ENCODE results near the gene ANKRD42.

ANKRD42 gene

DNA sequence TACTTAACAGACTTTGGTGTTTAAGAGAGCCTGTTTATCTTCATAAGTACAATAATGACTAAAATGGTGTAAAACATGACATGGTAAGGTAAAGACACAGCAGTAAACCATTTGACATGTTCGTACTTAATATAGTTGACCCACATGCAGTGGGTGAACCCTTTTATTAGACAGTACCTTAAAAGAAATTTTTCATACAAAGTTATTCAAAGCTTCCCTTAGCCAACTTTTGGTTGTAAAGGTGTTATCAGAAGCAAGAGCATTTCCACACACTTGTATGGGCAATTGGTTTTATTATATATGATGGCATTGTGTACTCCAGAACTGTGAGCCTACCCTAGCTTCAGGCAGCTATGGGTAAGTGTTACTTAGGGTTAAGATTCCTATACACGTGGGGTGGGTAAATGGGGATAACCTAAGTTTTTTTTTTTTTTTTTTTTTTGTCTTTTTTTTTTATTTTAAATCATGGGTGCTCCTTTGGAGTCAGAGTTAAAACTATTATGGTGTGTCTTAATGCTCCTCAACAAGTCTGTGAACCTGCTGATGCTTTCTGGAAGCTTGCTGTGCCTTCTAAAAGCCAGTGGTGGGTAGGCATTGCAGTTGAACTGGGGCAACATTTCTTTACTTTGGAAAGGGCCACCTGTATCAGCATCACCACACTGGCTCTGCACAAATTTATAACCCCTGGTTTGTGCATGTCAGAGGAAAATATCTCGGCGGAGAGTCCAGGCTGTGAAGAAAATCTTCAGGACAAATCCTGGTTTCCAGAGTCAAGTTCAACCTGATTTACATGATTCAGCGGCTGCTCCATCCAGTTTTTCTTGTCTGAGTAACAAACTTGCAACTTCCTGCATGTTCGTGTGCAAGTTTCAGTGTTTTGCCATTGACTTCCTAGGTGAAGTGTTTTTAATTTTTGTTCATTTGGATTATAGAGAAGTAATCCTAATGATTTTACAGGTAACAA is 33.3 kb upstream of the ANKRD42 start:
- Histone ChIP-seq H3K36me3 (replicated peaks) (peaks cover 47% of the 10 kb centered on the region), H3K4me1 (peaks cover 20% of the 10 kb centered on the region), H3K27me3 (ENCODE audit: low read depth) (no peaks in the 10 kb centered on the region), H3K4me3 (peak overlapping the region; percentile 95), H3K9me3 (no peaks in the 10 kb centered on the region)
- in situ Hi-C loops (cut with MboI; ENCODE audit: low sequenced_read_pairs) = loop anchor here (10.0 kb wide), 1 partner anchor 255 kb away; the partner anchor contains the start of genes DDIAS and PRCP
- no peak for DNase-seq (ENCODE audit: low spot score in 2 of 2)

DNA sequence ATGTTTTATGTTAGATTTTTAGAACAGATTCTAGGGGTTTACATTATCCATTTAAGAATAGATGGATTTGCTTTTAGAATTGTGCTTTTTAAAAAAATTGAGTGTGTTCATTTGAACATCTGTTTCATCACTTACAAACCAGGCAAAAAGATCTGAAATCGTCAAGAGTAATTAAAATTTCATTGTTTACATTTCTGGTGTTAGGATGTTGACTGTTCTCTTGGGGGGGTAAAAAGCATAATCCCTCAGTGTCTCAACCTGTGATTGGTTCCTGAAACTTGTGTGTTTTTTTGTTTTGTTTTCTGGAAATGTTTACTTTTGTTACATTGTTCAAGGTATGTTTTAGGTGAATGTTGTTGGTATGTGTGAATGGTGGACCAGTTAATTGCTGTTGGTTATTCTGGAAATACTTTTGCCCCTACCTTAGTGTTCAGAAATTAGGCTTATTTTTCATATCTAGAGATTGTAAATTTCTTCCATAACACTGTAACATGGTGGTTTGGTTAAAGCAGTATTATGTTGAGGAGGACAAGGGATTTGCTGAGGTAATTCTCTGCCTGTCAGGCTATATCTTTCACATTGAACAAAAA is 31.8 kb upstream of the ANKRD42 start:
- peaks cover 62% of the 10 kb centered on the region for H3K36me3 ChIP-seq (replicated peaks)
- H3K4me3 ChIP-seq = no peak overlapping the region
- in situ Hi-C loops (cut with MboI; ENCODE audit: low sequenced_read_pairs) = no loop called here

DNA sequence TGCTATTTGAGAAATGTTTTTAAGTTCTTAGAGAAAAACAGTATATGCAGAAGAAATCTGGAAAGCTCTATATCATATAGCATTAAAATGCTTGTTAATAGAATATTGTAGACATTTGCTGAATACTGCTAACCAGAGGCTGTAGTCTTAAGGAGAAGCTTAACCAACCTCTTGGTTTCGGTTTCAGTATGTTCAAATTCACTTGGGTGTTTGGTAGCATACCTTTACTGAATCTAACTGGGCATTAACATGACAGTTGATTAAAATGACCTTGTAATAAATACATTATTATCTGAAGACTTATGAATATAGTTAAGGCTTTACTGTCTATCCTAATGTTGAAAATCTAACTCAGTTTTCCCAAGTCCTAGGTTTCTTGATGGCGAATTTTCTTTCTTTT is 31.1 kb upstream of the ANKRD42 start:
- in situ Hi-C loops (cut with MboI; ENCODE audit: low sequenced_read_pairs) = no loop called here
- Histone ChIP-seq H3K36me3 (replicated peaks) (peaks cover 67% of the 10 kb centered on the region), H3K4me1 (peaks cover 20% of the 10 kb centered on the region), H3K9me3 (no peaks in the 10 kb centered on the region), H3K27me3 (ENCODE audit: low read depth) (no peaks in the 10 kb centered on the region), H3K4me3 (no peak overlapping the region)
- DNase-seq (ENCODE audit: low spot score in 2 of 2) = no peak

More for the DNA sequence above, 31.8 kb upstream of the ANKRD42 start:
- peaks cover 20% of the 10 kb centered on the region for H3K4me1 ChIP-seq
- no peak for DNase-seq (ENCODE audit: low spot score in 2 of 2)
- no peaks in the 10 kb centered on the region for H3K9me3 ChIP-seq
- H3K27me3 ChIP-seq (ENCODE audit: low read depth) = no peaks in the 10 kb centered on the region

DNA sequence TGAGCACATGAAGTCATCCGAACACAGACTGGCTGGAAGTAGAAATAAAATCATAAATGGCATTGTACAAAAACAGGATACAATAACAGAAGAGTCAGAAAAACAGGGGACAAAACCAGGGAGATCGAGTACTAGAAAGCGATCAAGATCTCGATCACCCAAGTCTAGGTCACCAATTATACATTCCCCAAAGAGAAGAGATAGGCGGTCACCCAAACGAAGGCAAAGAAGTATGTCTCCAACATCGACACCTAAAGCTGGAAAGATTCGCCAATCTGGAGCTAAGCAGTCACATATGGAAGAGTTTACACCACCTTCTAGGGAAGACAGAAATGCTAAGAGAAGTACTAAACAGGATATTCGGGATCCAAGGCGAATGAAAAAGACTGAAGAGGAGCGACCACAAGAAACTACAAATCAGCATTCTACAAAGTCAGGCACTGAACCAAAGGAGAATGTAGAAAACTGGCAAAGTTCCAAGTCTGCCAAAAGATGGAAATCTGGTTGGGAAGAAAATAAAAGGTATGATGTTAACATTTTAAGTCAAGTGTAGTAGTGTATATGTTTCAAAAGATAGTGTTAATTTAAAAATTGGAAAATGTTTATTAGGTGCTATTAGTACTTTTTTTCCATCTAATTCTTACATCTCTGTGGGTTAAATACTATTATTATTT is 27.2 kb upstream of the ANKRD42 start:
- Histone ChIP-seq H3K9me3 (no peaks in the 10 kb centered on the region), H3K4me1 (peaks cover 15% of the 10 kb centered on the region), H3K27me3 (ENCODE audit: low read depth) (no peaks in the 10 kb centered on the region), H3K4me3 (no peak overlapping the region), H3K36me3 (replicated peaks) (peaks cover 82% of the 10 kb centered on the region)
- in situ Hi-C loops (cut with MboI; ENCODE audit: low sequenced_read_pairs) = no loop called here
- DNase-seq (ENCODE audit: low spot score in 2 of 2) = no peak

DNA sequence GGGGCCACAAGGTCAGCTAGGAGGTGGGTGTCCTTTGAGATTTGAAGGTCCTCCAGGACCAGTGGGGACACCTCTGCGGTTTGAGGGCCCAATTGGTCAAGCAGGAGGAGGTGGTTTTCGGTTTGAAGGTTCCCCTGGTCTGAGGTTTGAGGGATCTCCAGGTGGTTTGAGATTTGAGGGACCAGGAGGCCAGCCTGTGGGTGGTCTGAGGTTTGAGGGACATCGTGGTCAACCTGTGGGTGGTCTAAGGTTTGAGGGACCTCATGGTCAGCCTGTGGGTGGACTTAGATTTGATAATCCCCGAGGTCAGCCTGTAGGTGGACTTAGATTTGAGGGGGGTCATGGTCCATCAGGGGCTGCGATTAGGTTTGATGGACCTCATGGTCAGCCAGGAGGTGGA is 24.8 kb upstream of the ANKRD42 start:
- no peak for DNase-seq (ENCODE audit: low spot score in 2 of 2)
- H3K9me3 ChIP-seq = no peaks in the 10 kb centered on the region
- H3K27me3 ChIP-seq (ENCODE audit: low read depth) = no peaks in the 10 kb centered on the region
- in situ Hi-C loops (cut with MboI; ENCODE audit: low sequenced_read_pairs) = no loop called here
- H3K4me1 ChIP-seq = peaks cover 7% of the 10 kb centered on the region
- H3K4me3 ChIP-seq = no peak overlapping the region
- peaks cover 85% of the 10 kb centered on the region for H3K36me3 ChIP-seq (replicated peaks)

DNA sequence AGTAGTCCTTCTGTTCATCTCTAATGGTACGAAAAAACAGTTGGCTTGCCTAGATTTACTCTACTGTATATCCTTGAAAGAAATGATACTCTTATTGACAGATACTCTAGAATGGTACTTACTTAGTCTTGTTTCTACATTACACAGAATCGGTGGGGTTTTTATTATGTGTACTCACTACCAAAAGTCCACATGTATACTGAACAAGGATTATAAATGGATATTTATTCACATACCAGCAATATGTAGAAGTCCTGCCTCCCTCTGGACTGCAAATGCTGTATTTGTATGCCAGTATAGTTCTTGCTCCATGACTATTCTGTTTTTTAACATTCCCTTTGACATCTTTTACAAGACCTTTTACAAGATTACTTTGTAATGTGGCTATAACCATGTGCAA is 22.6 kb upstream of the ANKRD42 start:
- peaks cover 82% of the 10 kb centered on the region for H3K36me3 ChIP-seq (replicated peaks)
- DNase-seq (ENCODE audit: low spot score in 2 of 2) = no peak
- no peaks in the 10 kb centered on the region for H3K9me3 ChIP-seq
- H3K4me3 ChIP-seq = no peak overlapping the region
- H3K4me1 ChIP-seq = peaks cover 7% of the 10 kb centered on the region
- no peaks in the 10 kb centered on the region for H3K27me3 ChIP-seq (ENCODE audit: low read depth)
- in situ Hi-C loops (cut with MboI; ENCODE audit: low sequenced_read_pairs) = no loop called here

DNA sequence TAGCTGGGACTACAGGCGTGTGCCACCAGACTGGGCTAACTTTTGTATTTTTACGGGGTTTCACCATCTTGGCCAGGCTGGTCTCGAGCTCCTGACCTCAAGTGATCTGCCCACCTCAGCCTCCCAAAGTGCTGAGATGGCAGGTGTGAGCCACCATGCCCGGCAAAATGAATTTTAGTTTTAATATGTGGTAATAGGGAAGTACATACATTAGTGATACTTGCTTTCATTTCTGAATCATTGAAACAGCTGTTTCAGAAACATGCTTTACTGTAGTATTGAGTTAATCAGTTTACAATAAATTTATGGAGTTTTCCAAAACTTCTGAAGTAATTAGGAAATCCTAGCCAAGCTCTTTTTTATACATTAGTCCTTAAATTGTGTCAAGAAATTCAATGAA is 21.0 kb upstream of the ANKRD42 start:
- in situ Hi-C loops (cut with MboI; ENCODE audit: low sequenced_read_pairs) = no loop called here
- Histone ChIP-seq H3K27me3 (ENCODE audit: low read depth) (no peaks in the 10 kb centered on the region), H3K4me1 (peaks cover 7% of the 10 kb centered on the region), H3K36me3 (replicated peaks) (peaks cover 73% of the 10 kb centered on the region), H3K4me3 (no peak overlapping the region), H3K9me3 (no peaks in the 10 kb centered on the region)
- no peak for DNase-seq (ENCODE audit: low spot score in 2 of 2)

DNA sequence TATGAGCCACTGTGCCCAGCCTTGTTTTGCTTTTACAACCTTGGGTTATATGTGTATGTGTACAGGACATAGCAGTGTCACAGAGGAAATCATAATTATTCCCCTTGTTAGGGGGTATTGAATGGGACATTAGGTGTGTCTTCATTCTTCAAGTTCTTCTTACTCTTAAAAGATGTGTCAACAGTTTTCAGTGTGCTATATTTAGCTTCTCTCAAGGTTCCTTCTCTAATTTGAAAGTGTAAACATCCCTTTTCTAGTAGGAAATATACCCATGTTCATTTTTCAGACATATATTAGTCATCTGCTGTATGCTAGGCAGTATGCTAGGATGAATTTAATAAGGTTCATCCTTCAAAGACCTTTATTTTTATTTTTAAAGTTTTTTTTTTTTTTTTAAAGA is 19.5 kb upstream of the ANKRD42 start:
- in situ Hi-C loops (cut with MboI; ENCODE audit: low sequenced_read_pairs) = no loop called here
- Histone ChIP-seq H3K4me1 (peaks cover 7% of the 10 kb centered on the region), H3K36me3 (replicated peaks) (peaks cover 73% of the 10 kb centered on the region), H3K9me3 (no peaks in the 10 kb centered on the region), H3K27me3 (ENCODE audit: low read depth) (no peaks in the 10 kb centered on the region), H3K4me3 (no peak overlapping the region)
- DNase-seq (ENCODE audit: low spot score in 2 of 2) = no peak

DNA sequence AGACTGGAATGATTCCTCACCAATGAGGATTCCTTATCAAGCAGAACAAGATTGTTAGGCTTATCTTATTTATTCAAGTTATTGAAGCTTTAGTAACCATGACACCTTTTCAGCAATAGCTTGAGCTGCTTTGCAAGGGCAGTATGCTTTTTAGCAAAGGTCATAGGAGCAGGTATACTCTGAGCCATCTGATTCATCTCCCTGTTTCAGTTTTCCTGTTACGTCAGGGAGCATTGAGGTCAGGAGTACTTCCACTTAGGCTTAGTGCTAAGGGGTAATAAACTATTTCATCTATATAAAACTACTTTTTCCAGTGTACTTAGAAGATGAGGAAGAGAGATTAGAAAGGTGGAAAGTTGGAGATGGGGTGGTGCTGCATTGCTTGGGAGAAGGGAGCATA is 17.7 kb upstream of the ANKRD42 start:
- H3K27me3 ChIP-seq (ENCODE audit: low read depth) = no peaks in the 10 kb centered on the region

DNA sequence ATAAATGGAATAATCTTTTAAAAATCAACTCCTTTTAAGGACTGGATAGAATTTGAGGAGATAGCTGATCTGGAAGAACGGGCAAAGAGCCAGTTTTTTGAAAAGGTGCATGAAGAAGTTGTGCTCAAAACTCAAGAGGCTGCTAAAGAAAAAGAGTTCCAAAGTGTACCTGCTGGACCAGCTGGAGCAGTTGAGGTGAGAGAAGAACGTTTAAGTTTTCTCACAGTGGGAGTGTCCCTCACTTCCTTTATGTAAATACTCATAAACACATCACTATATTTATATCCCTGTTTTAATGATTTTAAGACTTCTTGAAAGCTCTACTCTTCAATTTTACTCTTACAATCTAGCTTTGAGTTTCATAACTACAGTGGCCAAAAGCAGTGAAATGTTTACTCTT is 11.7 kb upstream of the ANKRD42 start:
- H3K4me1 ChIP-seq = 0 out of 2 replicates have a peak, but pooled peaks cover 4% of the 10 kb centered on the region
- in situ Hi-C loops (cut with MboI; ENCODE audit: low sequenced_read_pairs) = no loop called here
- no peak overlapping the region for H3K4me3 ChIP-seq
- DNase-seq (ENCODE audit: low spot score in 2 of 2) = no peak
- H3K27me3 ChIP-seq (ENCODE audit: low read depth) = no peaks in the 10 kb centered on the region
- H3K9me3 ChIP-seq = no peaks in the 10 kb centered on the region
- peaks cover 82% of the 10 kb centered on the region for H3K36me3 ChIP-seq (replicated peaks)

More for the DNA sequence above, 17.7 kb upstream of the ANKRD42 start:
- Histone ChIP-seq H3K9me3 (no peaks in the 10 kb centered on the region), H3K4me3 (no peak overlapping the region), H3K4me1 (peaks cover 4% of the 10 kb centered on the region; the same call in 1 of the 2 replicates), H3K36me3 (replicated peaks) (peaks cover 67% of the 10 kb centered on the region)
- no peak for DNase-seq (ENCODE audit: low spot score in 2 of 2)
- in situ Hi-C loops (cut with MboI; ENCODE audit: low sequenced_read_pairs) = no loop called here

DNA sequence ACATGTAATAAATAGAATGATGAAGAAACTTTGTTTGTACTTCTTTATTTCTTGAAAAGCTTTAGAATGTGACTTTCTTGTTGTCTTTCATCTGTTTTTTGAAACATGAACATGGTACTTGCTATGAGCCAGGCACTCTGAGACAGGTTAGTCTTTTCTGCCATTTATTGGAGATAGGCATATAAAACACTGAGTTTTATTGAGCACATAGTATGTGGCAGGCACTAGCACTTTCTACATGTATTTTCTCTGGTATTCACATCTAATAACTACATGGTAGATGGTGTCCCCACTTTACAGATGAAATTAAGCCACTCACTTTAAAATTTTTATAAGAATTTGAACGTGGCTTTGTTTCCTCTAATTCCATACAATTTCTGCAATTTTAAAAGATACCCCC is 7.7 kb upstream of the ANKRD42 start:
- H3K4me1 ChIP-seq = 0 out of 2 replicates have a peak, but pooled peaks cover 4% of the 10 kb centered on the region
- H3K36me3 ChIP-seq (replicated peaks) = peaks cover 69% of the 10 kb centered on the region
- no peaks in the 10 kb centered on the region for H3K27me3 ChIP-seq (ENCODE audit: low read depth)
- DNase-seq (ENCODE audit: low spot score in 2 of 2) = no peak
- no peaks in the 10 kb centered on the region for H3K9me3 ChIP-seq
- in situ Hi-C loops (cut with MboI; ENCODE audit: low sequenced_read_pairs) = no loop called here
- H3K4me3 ChIP-seq = no peak overlapping the region

DNA sequence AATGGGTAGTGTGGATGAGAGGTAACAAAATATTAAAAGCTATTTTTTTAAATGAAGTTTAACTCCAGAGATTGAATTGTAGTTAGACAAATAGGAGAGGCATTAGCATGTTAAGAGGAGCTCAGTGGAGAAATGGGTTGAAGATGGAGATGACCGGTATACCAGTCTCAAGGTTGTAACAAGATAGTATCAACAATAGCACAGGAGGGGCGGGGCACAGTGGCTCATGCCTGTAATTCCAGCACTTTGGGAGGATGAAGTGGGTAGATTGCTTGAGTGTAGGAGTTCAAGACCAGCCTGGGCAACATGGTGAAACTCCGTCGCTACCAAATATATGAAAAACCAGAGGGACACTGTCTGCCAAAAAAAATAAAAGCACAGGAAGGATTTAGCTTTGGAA is 6.0 kb upstream of the ANKRD42 start:
- Histone ChIP-seq H3K9me3 (no peaks in the 10 kb centered on the region), H3K4me3 (no peak overlapping the region), H3K36me3 (replicated peaks) (peaks cover 68% of the 10 kb centered on the region), H3K4me1 (peaks cover 12% of the 10 kb centered on the region; the same call in 1 of the 2 replicates), H3K27me3 (ENCODE audit: low read depth) (no peaks in the 10 kb centered on the region)
- no peak for DNase-seq (ENCODE audit: low spot score in 2 of 2)
- in situ Hi-C loops (cut with MboI; ENCODE audit: low sequenced_read_pairs) = no loop called here

DNA sequence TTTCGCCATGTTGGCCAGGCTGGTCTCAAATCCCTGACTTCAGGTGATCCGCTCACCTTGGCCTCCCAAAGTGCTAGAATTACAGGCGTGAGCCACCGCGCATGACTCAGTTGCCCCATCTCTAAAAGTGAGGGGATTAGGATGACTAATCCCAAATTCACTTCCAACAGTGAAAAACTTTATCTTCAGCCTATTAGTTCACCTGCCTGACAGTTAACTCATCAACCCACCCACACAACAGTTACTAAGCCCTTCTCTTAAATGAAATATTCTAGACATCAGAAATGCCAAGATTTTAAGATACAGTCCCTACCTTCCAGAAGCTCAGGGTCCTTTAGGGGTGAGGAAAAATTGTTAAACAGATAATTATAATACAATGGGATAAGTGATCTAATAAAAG is 2.0 kb upstream of the ANKRD42 start:
- Histone ChIP-seq H3K9me3 (no peaks in the 10 kb centered on the region), H3K36me3 (replicated peaks) (peaks cover 29% of the 10 kb centered on the region), H3K4me1 (peaks cover 15% of the 10 kb centered on the region), H3K4me3 (no peak overlapping the region), H3K27me3 (ENCODE audit: low read depth) (no peaks in the 10 kb centered on the region)
- in situ Hi-C loops (cut with MboI; ENCODE audit: low sequenced_read_pairs) = no loop called here
- no peak for DNase-seq (ENCODE audit: low spot score in 2 of 2)

DNA sequence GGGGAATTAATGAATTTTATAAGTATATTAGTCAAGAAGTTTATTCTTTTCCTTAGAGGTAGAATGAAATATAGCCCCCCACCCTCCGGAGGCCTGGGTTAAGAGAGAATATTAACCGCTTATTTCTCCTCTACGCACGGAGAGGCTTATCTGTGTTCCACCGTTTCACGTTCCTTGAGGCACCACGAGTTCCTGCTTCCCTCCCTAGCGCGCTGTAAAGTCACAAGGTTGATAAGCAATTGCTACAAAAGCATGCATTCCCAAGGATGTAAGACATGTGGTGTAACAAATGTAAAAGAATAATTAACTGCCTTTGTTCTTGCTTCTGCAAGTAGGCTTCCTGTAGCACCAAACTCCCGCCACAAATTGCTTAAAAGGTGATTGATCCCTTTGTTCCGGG is 1.5 kb upstream of the ANKRD42 start:
- peaks cover 15% of the 10 kb centered on the region for H3K4me1 ChIP-seq
- no peaks in the 10 kb centered on the region for H3K9me3 ChIP-seq
- no peaks in the 10 kb centered on the region for H3K27me3 ChIP-seq (ENCODE audit: low read depth)
- H3K36me3 ChIP-seq (replicated peaks) = peaks cover 26% of the 10 kb centered on the region
- peak overlapping the region; percentile 90 for H3K4me3 ChIP-seq
- in situ Hi-C loops (cut with MboI; ENCODE audit: low sequenced_read_pairs) = no loop called here
- no peak for DNase-seq (ENCODE audit: low spot score in 2 of 2)
